H9 (cell line): ENCODE data around the gene GFRA1. TPM values are rescaled to one million over a fixed set of nuclear protein-coding genes. Genes with fewer than 3 reads are reported as not detected.
A peak's percentile ranks its signal among the peaks of the same experiment; 100 is the strongest.

Source experiments
- DNase-seq: peaks from one replicate; pipeline ENCODE4 v3.0.0-alpha.2; 2017
- H2AFZ ChIP-seq: one replicate; pipeline ENCODE4 v1.6.1; 2013; ENCODE audit warnings: mild to moderate bottlenecking, low read length, control low read depth, moderate library complexity
- H2AK5ac ChIP-seq: 2 replicates; pipeline ENCODE4 v1.6.1; 2013; ENCODE audit warnings: low read length, control low read depth, mixed read lengths; ENCODE audit not compliant: insufficient read length
- H2BK120ac ChIP-seq: one replicate; pipeline ENCODE4 v1.6.1; 2013; ENCODE audit warnings: low read depth, mild to moderate bottlenecking, low read length, control low read depth, inconsistent platforms; ENCODE audit not compliant: poor library complexity, severe bottlenecking
- H2BK12ac ChIP-seq: 2 replicates; pipeline ENCODE4 v1.6.1; 2013; ENCODE audit warnings: low read length, control low read depth, mixed read lengths, low read depth; ENCODE audit not compliant: insufficient read length
- H2BK15ac ChIP-seq: 2 replicates; pipeline ENCODE4 v1.6.1; 2013; ENCODE audit warnings: low read depth, low read length, control low read depth
- H2BK20ac ChIP-seq: one replicate; pipeline ENCODE4 v1.6.1; 2013; ENCODE audit warnings: low read depth, mild to moderate bottlenecking, low read length, control low read depth, inconsistent platforms; ENCODE audit not compliant: poor library complexity, severe bottlenecking
- H2BK5ac ChIP-seq: 2 replicates; pipeline ENCODE4 v1.6.1; 2013; ENCODE audit warnings: low read length, control low read depth, mixed read lengths; ENCODE audit not compliant: insufficient read length
- H3K14ac ChIP-seq: 2 replicates; pipeline ENCODE4 v1.6.1; 2013; ENCODE audit warnings: low read length, control low read depth; ENCODE audit not compliant: insufficient read depth
- H3K18ac ChIP-seq: 2 replicates; pipeline ENCODE4 v1.6.1; 2013; ENCODE audit warnings: low read depth, mild to moderate bottlenecking, mixed read lengths, low read length, control low read depth; ENCODE audit not compliant: insufficient read length
- H3K23ac ChIP-seq: 2 replicates; pipeline ENCODE4 v1.6.1; 2013; ENCODE audit warnings: low read length, control low read depth, mixed read lengths, low read depth; ENCODE audit not compliant: insufficient read length
- H3K23me2 ChIP-seq: 2 replicates; pipeline ENCODE4 v1.6.1; 2013; ENCODE audit warnings: low read depth, mild to moderate bottlenecking, mixed read lengths, low read length, control low read depth; ENCODE audit not compliant: insufficient read length, poor library complexity, severe bottlenecking
- H3K27ac ChIP-seq: 2 replicates; pipeline ENCODE4 v1.5.1; 2013; ENCODE audit warnings: low read length, control low read depth, mixed read lengths, low read depth; ENCODE audit not compliant: insufficient read length
- H3K27me3 ChIP-seq: 2 replicates; pipeline ENCODE4 v1.6.1; 2013; ENCODE audit warnings: low read length, control low read depth, inconsistent platforms; ENCODE audit not compliant: insufficient read depth
- H3K4ac ChIP-seq: 2 replicates; pipeline ENCODE4 v1.6.1; 2013; ENCODE audit warnings: low read depth, mild to moderate bottlenecking, control low read depth, inconsistent platforms, low read length, moderate library complexity
- H3K4me1 ChIP-seq: 2 replicates; pipeline ENCODE4 v1.6.1; 2013; ENCODE audit warnings: low read length, control low read depth, inconsistent platforms; ENCODE audit not compliant: insufficient read depth
- H3K4me2 ChIP-seq: 2 replicates; pipeline ENCODE4 v1.6.1; 2013; ENCODE audit warnings: low read length, control low read depth, mixed read lengths; ENCODE audit not compliant: insufficient read length, insufficient read depth
- H3K56ac ChIP-seq: 2 replicates; pipeline ENCODE4 v1.6.1; 2013; ENCODE audit warnings: low read depth, mild to moderate bottlenecking, mixed read lengths, low read length, control low read depth; ENCODE audit not compliant: insufficient read length
- H3K79me1 ChIP-seq: 2 replicates; pipeline ENCODE4 v1.6.1; 2013; ENCODE audit warnings: low read depth, mild to moderate bottlenecking, moderate library complexity, low read length, control low read depth, inconsistent platforms; ENCODE audit not compliant: insufficient read depth, poor library complexity, severe bottlenecking
- H3K79me2 ChIP-seq: 2 replicates; pipeline ENCODE4 v1.6.1; 2013; ENCODE audit warnings: low read length, control low read depth, inconsistent platforms; ENCODE audit not compliant: insufficient read depth
- H3K9ac ChIP-seq: 2 replicates; pipeline ENCODE4 v1.6.1; 2013; ENCODE audit warnings: low read length, control low read depth, mixed read lengths; ENCODE audit not compliant: insufficient read length; ENCODE audit errors: extremely low read depth
- H3K9me3 ChIP-seq: one replicate; pipeline ENCODE4 v1.6.1; 2013; ENCODE audit warnings: low read depth, low read length, inconsistent platforms; ENCODE audit not compliant: control insufficient read depth
- H3T11ph ChIP-seq: one replicate; pipeline ENCODE4 v1.6.1; 2013; ENCODE audit warnings: mild to moderate bottlenecking, low read length, control low read depth, inconsistent platforms
- H4K20me1 ChIP-seq: one replicate; pipeline ENCODE4 v1.6.1; 2013; ENCODE audit not compliant: control insufficient read depth, insufficient read length, insufficient read depth
- H4K5ac ChIP-seq: 2 replicates; pipeline ENCODE4 v1.6.1; 2013; ENCODE audit warnings: low read depth, mild to moderate bottlenecking, mixed read lengths, low read length, control low read depth; ENCODE audit not compliant: insufficient read length
- H4K8ac ChIP-seq: replicated peaks from 2 replicates; pipeline ENCODE4 v1.6.1; 2013; ENCODE audit warnings: low read length, control low read depth, mixed read lengths, low read depth; ENCODE audit not compliant: insufficient read length
- H4K91ac ChIP-seq: 2 replicates; pipeline ENCODE4 v1.6.1; 2013; ENCODE audit warnings: low read depth, mild to moderate bottlenecking, moderate library complexity, mixed read lengths, low read length, control low read depth; ENCODE audit not compliant: insufficient read length
- H3K27ac Mint-ChIP-seq, 3 experiments: 2 replicates in 2 of 3; 3 replicates in 1 of 3; pipeline ENCODE4 v1.8.0; 2020 to 2021; ENCODE audit warnings: mixed read lengths in 3 of 3, mild to moderate bottlenecking in 1 of 3, moderate library complexity in 1 of 3
- H3K27me3 Mint-ChIP-seq: 2 replicates; pipeline ENCODE4 v1.8.0; 2021; ENCODE audit warnings: low read depth, mild to moderate bottlenecking, moderate library complexity, mixed read lengths
- H3K36me3 Mint-ChIP-seq, 3 experiments: 2 replicates in 2 of 3; 3 replicates in 1 of 3; pipeline ENCODE4 v1.8.0; 2020 to 2021; ENCODE audit warnings: low read depth in 3 of 3, mixed read lengths in 3 of 3; ENCODE audit not compliant: insufficient read depth in 1 of 3
- H3K4me1 Mint-ChIP-seq, 2 experiments: 2 replicates each; pipeline ENCODE4 v1.8.0; 2020; ENCODE audit warnings: mixed read lengths in 2 of 2
- H3K4me3 Mint-ChIP-seq, 2 experiments: 2 replicates in 1 of 2; 3 replicates in 1 of 2; pipeline ENCODE4 v1.8.0; 2020 to 2021; ENCODE audit warnings: mild to moderate bottlenecking in 2 of 2, mixed read lengths in 2 of 2, moderate library complexity in 1 of 2
- H3K9me3 Mint-ChIP-seq, 2 experiments: 2 replicates in 1 of 2; 3 replicates in 1 of 2; pipeline ENCODE4 v1.8.0; 2020; ENCODE audit warnings: mild to moderate bottlenecking in 2 of 2, mixed read lengths in 2 of 2, moderate library complexity in 1 of 2
- WGBS: extraction: QIAGEN DNeasy Blood & Tissue Kit; methylation state at CpG from one replicate; pipeline ENCODE4 v1.1.7; 2013; ENCODE audit warnings: missing lambda C conversion rate, low lambda C conversion rate, mixed read lengths; ENCODE audit not compliant: insufficient read length; ENCODE audit errors: extremely low coverage; 5-methylcytosine and 5-hydroxymethylcytosine counted together
- total RNA-seq: library from RNA; stranded (reverse); gene quantifications from 2 replicates; pipeline ENCODE4 v1.2.1, GENCODE V29; 2021
- TF ChIP-seq, protein P1 (sequence below): fragments of 200-600 bp; sonication (generic); conservative IDR thresholded peaks from 3 replicates; pipeline ENCODE4 v1.8.0; 2021; ENCODE audit warnings: antibody characterized with exemption, mild to moderate bottlenecking

GFRA1 gene
- total RNA-seq, 1 experiment from 2014 or later, result 0.24 TPM

DNA sequence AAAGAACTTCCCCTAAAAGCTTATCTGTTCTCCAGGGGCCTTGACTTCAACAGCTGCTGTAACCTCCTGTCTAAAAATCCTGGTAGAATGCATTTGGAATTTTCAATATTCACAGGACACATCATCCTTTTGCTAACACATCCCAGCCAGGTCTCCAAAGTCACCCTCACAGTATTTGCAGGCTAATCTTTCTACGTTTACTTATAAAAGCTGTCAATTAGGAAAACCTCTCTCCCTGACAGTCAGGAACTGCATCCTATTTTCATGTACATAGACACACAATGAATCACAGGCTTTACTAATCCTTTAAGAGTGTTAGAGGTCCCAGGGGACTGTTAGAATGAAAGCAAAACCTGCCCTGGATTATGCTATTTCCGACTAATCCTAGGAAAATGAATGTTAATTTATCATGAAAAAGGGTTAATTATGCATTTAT lies 102.2 kb downstream of the GFRA1 start:
- Histone ChIP-seq H3K79me2 (no peaks in the 10 kb centered on the region), H4K5ac (no peak overlapping the region), H4K20me1 (no peaks in the 10 kb centered on the region), H3K56ac (no peak overlapping the region), H3K9ac (no peak overlapping the region), H3K4me1 (peaks cover 2% of the 10 kb centered on the region), H4K91ac (no peak overlapping the region), H3K9me3 (no peaks in the 10 kb centered on the region), H3K23me2 (peaks cover 3% of the 10 kb centered on the region), H3K4me2 (no peak overlapping the region), H2AFZ (no peak overlapping the region), H3K27me3 (no peaks in the 10 kb centered on the region), H3K27ac (no peak overlapping the region), H3K23ac (no peak overlapping the region), H3T11ph (no peak overlapping the region), H3K79me1 (no peaks in the 10 kb centered on the region), H3K4ac (no peak overlapping the region), H2BK12ac (no peak overlapping the region), H2BK120ac (no peak overlapping the region), H2BK5ac (no peak overlapping the region), H2BK20ac (no peak overlapping the region), H4K8ac (no peak overlapping the region), H2AK5ac (no peak overlapping the region), H3K14ac (no peak overlapping the region), H3K18ac (no peak overlapping the region), H2BK15ac (no peak overlapping the region)
- Mint-ChIP-seq H3K4me3 (no peak overlapping the region; a peak in 1 of 5 replicates), H3K4me1 (peaks cover 30 to 32% of the 10 kb centered on the region in 2 experiments), H3K9me3 (peaks cover 13 to 16% of the 10 kb centered on the region in 2 experiments), H3K36me3 (peaks cover 11 to 23% (median 12%) of the 10 kb centered on the region in 3 experiments; a peak in 6 of 7 replicates), H3K27ac (peak overlapping the region in 1 of 3 experiments; percentile 76; a peak in 2 of 7 replicates), H3K27me3 (peaks cover 5% of the 10 kb centered on the region)
- no CpG with 5 or more reads among the region's 2 CpGs for WGBS
- TF ChIP-seq, protein P1, sequence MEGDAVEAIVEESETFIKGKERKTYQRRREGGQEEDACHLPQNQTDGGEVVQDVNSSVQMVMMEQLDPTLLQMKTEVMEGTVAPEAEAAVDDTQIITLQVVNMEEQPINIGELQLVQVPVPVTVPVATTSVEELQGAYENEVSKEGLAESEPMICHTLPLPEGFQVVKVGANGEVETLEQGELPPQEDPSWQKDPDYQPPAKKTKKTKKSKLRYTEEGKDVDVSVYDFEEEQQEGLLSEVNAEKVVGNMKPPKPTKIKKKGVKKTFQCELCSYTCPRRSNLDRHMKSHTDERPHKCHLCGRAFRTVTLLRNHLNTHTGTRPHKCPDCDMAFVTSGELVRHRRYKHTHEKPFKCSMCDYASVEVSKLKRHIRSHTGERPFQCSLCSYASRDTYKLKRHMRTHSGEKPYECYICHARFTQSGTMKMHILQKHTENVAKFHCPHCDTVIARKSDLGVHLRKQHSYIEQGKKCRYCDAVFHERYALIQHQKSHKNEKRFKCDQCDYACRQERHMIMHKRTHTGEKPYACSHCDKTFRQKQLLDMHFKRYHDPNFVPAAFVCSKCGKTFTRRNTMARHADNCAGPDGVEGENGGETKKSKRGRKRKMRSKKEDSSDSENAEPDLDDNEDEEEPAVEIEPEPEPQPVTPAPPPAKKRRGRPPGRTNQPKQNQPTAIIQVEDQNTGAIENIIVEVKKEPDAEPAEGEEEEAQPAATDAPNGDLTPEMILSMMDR, result no peak
- no peak for DNase-seq
